T-helper 1 cell treated with Interleukin-12 subunit alpha and Interleukin-12 subunit beta and Interleukin-4 antibody, amounts not matched to agents 30 ng/mL and 1 ng/mL, for 36 hours (primary cell): Measurements from ENCODE around the gene MBIP. TPM values are rescaled to one million over a fixed set of nuclear protein-coding genes. Genes with fewer than 3 reads are reported as not detected.

Source experiments
- intact Hi-C: fragments of 100-400 bp; cut with micrococcal nuclease; formaldehyde crosslinking; loops from one replicate; pipeline ENCODE4 v1.15.1; 2024
- total RNA-seq: library from RNA; stranded (reverse); gene quantifications from 2 replicates; pipeline ENCODE4 v1.2.3, GENCODE V29; 2022

The MBIP gene
- total RNA-seq, 1 donor from 2014 or later: 20.8 TPM

DNA sequence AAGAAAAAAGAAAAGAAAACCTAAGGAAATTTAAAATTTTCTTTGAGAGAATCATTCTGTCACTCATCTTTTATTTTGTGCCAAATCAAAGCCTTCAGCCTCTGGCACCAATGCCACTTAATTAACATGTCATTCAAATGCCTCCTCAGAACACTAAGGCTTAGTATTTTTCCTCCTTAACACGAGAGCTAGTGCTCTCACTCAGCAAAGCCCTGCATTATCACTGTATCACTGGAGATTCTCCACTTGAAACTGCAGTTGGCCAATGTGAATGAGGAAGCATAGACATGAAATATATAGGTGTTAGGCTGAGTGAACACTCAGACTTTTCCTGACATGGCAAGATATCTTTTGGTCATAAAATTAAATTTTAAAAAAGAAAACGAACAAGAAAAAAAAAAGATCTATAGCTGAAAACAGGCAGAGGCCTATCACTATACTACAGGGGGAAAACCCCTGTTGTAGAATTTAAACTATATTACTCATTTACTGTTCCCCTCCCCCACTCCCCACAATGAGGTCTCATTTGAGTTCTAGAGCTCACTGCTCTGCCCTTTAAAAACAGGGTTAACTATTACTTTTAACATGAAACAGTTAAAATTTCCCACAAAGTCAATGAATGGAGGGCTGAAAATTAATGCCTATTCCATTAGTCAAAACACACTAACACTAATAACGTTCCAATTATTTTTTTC is 5.1 kb downstream of the MBIP start:
- intact Hi-C loops: loop anchor here (5.0 kb wide), 1 partner anchor 1023 kb away; the partner anchor contains the start of gene PSMA6

DNA sequence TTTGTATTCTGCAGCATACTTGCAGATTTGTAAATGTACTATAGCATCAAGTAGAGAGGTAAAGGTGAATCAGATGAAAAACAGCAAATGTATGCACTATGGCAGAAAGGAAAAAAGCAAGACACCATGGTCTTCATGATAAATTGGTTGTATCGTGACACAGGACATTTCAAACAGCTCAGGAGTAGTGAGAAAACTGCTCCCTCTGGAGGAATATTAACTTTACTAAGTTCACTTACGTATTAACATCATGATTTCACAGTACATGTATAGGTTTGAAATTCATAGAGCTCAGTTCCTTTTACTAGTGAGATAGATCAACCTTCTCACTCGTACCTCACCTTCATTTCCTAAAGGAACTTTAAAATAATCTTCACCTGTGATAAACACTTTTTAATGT is 6.5 kb downstream of the MBIP start:
- intact Hi-C loops: no loop called here

DNA sequence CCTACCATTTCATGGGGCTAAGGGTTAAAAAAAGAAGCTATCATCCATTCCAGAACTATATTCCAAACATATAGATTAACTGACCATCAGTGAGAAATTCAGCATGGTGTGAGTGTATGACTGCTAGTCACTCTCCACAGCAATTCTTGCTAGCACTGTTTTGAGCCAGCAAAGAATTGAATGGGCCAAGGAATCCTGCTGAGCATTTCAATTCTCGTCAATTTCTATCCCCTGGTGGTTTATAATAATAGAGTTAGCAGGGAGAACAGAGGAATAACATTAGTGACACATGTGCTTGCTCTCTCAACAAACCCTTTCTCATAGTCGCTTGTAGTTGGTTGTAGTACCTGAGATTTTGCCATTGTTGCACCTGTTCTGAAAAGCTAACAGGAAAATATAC is 7.2 kb downstream of the MBIP start:
- intact Hi-C loops: no loop called here

DNA sequence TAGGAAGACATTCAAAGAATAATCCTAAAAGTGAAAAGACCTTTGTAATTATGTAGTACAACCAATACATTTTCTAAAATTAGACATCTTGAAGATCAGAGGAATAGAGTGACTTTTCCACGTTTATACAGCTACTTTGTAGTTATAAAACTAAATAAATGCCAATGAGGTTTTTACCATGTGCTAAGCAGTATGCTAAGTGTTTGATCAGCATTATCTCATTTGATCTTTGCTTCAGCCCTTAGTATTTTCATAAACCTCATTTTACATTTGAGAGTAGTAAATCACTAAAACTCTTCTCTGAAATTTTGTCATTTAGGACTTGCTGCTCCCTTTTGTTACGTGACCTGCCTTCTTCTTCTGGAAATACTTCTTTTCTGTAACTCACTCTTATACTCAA is 13.6 kb downstream of the MBIP start:
- intact Hi-C loops: no loop called here

- intact Hi-C loops: no loop called here
Observed at GRCh38 chr14:36304895-36305294, 15.5 kb downstream of the MBIP start.

DNA sequence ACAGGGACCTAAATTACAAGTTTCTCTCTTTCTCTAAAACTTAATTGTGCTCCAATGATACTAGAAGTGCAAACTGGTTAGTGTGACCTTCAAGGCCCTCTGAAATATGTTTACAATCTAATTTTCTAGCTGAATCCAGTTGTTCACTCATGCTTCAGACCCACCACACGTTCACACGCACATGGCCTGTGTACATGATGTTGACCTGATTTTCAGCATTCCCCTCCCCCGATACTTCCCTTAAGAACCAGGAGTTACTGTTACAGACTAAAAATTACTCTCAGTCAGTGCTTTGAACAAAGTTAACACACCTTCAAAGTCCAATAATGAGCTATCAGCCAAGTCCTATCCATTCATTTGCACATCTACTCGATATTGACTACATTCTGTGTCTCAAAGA is 16.5 kb downstream of the MBIP start:
- intact Hi-C loops: no loop called here

DNA sequence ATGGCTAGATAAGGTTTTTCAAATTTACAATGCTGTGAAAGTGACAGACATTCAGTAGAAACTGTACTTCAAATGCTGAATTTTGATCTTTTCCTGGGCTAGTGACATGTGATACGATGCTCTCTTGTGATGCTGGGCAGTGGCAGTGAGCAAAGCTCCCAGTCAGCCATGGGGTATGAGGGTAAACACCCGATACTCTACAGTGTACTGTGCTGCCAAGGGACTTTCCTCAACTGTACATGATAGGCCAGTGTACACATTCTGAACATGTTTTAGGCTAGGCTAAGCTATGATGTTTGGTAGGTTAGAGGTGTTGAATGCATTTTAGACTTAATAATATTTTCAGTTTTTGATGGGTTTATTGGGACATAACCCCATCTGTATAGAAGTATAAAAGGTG is 17.6 kb downstream of the MBIP start:
- intact Hi-C loops: no loop called here

DNA sequence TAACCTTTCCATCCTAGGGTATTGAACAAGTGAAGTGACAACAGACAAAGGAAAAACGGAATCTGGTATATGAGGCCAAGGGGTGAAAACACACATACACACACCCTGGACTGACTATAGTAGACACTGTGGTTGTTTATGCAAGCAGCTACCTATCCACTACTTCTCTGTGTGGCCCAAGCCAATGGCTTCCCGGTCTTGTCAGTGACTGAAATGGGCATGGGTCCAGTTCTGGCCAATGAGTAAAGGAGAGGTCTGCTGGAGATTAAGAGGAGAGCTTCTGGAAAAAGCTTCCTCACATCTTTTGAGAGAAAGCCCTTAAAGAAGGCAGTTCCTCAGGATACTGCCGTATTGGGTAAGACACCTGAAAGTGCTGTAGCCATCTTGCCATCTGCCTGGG is 19.3 kb downstream of the MBIP start:
- intact Hi-C loops: no loop called here

DNA sequence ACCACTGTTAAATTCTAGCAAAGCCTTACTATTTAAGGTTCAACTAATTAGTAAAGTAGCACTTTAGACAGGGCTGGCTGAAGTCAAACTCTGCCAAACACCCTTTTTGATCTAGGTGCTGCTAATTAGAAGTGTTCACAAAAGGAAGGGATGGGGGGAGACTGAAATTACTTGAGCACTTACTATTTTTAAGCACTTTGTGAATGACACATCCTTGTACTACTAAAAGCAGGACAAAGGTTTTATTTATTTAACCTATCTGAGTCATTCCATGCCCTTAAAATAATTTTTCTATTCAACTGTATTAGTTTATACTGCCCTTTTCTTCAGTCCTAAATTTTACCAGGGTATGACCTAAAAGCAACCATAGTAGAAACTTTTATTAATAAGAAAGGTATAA is 20.1 kb downstream of the MBIP start:
- intact Hi-C loops: no loop called here

- intact Hi-C loops: no loop called here
Observed at GRCh38 chr14:36295642-36296627, 24.5 kb downstream of the MBIP start.

GRCh38 chr14:36294543-36294942 is 25.9 kb downstream of the MBIP start:
- intact Hi-C loops: no loop called here

DNA sequence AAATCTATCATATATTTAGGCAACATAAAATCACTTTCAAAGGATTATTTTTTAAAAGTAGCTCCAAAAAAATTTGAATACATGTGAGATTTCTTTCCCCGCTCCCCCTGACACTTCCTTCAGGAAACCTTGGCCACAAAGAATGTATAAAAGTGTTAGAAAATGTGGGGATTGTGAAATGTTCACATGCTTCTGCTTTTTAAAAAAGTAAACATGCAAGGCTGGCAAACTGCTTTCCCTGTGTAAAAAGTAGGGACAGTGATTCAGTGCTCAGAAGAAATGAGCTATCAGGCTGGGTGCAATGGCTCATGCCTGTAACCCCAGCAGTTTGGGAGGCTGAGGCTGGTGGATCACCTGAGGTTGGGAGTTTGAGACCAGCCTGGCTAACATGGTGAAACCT is 26.6 kb downstream of the MBIP start:
- intact Hi-C loops: no loop called here

GRCh38 chr14:36289954-36290353 is 30.5 kb downstream of the MBIP start:
- intact Hi-C loops: no loop called here

DNA sequence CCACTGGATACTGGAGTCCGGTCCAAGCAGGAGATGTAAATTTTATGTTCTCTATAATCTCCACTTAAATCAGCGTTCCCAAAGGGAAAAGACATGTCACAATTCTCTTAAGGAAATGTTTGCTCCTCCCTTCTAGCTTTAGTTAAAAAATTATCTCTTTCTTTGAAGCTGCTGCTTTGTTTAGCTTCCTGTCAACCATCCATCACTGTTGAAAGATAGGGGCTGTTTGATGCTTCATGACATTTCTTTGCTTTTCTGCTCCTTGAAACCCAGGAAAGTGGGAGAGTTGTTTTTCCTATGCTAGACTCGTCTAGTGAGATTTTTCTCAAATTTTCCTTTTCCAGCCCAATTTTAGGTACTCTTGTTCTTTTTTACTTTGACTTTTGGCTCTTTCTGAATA is 31.9 kb downstream of the MBIP start:
- intact Hi-C loops: no loop called here

- intact Hi-C loops: no loop called here
Observed at GRCh38 chr14:36284971-36285595, 35.4 kb downstream of the MBIP start.

GRCh38 chr14:36281309-36281708 is 39.1 kb downstream of the MBIP start:
- intact Hi-C loops: no loop called here

DNA sequence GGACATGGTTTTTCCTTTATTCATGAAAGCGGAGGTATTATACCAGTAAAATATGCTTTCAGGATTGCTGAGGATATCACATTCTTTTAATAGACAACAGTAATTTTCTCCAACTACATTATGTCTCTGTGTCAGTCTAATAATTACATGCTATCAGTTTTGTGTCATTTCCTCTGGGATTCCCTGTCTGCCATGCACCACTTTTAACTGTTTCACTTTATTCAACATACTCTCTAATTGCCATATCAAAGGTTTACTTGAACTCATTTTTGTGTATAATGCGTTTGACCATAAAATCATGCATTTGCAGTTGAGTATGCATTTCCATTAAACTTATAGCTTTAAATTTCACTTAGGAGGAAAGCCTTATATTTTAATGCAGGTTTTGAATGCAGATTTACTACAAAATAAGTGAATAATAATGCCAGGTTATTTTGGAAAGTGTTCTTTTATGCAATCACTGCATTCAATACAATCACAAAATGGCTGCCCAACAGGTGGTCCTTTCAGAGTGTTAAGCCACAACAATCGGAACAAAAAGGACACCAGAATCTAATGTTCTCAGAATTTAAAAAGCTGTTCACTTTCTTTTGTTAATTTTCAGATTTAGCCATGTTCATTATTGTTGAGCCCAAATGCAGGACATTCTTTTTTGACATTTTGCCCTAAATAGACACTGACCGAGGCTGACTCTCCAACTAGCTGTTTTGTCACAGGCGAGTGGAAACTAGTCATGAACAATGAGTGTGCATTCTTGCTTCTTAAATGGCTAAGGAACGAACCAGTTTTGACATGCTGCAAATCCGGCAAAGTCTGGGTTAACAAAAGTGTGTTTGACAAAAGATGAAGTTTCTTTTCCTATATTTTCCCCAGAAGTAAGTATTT is 40.9 kb downstream of the MBIP start:
- intact Hi-C loops: no loop called here

- intact Hi-C loops: no loop called here
Observed at GRCh38 chr14:36275741-36276140, 44.7 kb downstream of the MBIP start.

GRCh38 chr14:36271939-36272907 is 48.2 kb downstream of the MBIP start:
- intact Hi-C loops: no loop called here

DNA sequence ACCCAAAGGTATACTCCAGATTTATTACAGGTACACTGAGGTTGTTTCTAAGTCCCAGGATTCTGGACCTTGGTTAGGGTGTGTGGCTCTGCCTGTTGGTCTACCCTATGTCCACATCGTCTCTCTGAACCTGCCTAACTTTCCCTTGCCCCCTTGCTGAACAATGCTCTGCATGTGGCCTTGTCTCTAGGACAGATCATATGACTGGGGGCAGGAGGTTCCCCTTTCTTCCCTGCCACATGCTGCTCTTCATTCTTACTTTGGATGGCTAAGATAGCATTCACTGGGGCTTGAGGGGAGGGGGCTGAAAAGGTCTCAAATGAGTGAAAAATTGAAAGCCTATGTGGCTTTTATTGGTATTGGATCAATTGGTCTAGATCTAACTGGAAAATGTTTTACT is 49.2 kb downstream of the MBIP start:
- intact Hi-C loops: no loop called here
